B cell (primary cell): Measurements from ENCODE around the gene LUZP1. TPM values are rescaled to one million over a fixed set of nuclear protein-coding genes. Genes with fewer than 3 reads are reported as not detected.

Experiments
- ATAC-seq: fragments of 200-7000 bp; cut with Tn5 transposase; one replicate; pipeline ENCODE4 v1.10.0; 2021; ENCODE audit warnings: low read depth, mild to moderate bottlenecking, moderate number of reproducible peaks, moderate library complexity
- CTCF ChIA-PET: fragments of 350-600 bp; sonication (Branson Sonifier 250); formaldehyde crosslinking; loops from one replicate; lab custom pipeline; 2021; ENCODE audit warnings: antibody characterized with exemption, inconsistent platforms; lab: Charles Lee
- POLR2A ChIA-PET: fragments of 350-600 bp; sonication (Branson Sonifier 250); formaldehyde crosslinking; loops from one replicate; lab custom pipeline; 2021; ENCODE audit warnings: antibody characterized with exemption; lab: Charles Lee
- DNase-seq: peaks from one replicate; pipeline ENCODE4 v3.0.0; 2013
- H2AFZ ChIP-seq: 2 replicates; pipeline ENCODE4 v1.6.1; 2012; ENCODE audit warnings: mild to moderate bottlenecking, low read depth, low read length; ENCODE audit not compliant: insufficient read depth, poor library complexity, severe bottlenecking
- H3K27ac ChIP-seq, 2 donors: 1 replicate in 1 of 2; 2 replicates in 1 of 2; pipeline ENCODE4 v1.5.1; 2012 to 2013; ENCODE audit warnings: low read length in 2 of 2, mild to moderate bottlenecking in 2 of 2, moderate library complexity in 1 of 2
- H3K27me3 ChIP-seq, 4 experiments: fragments of 200-600 bp in 1 of 4; sonication (generic) in 1 of 4; replicated peaks in 1 of 4; 1 replicate in 2 of 4; 2 replicates in 2 of 4; pipeline versions ENCODE4 v1.6.1 to v1.7.0; 2013 to 2016; ENCODE audit warnings: low read length in 3 of 4, mild to moderate bottlenecking in 2 of 4, mixed read lengths in 1 of 4, moderate library complexity in 1 of 4; ENCODE audit not compliant: insufficient read depth in 4 of 4, control insufficient read depth in 3 of 4; ENCODE audit errors: control extremely low read depth in 1 of 4
- H3K36me3 ChIP-seq, 2 experiments: replicated peaks in 1 of 2; 1 replicate in 1 of 2; 2 replicates in 1 of 2; pipeline versions ENCODE4 v1.6.1 to v1.7.1; 2013; ENCODE audit warnings: low read length in 1 of 2; ENCODE audit not compliant: insufficient read depth in 2 of 2, control insufficient read depth in 1 of 2; ENCODE audit errors: control extremely low read depth in 1 of 2, extremely low read depth in 1 of 2
- H3K4me1 ChIP-seq, 2 donors: fragments of 200-600 bp in 1 of 2; sonication (generic) in 1 of 2; 1 replicate in 1 of 2; 2 replicates in 1 of 2; pipeline versions ENCODE4 v1.5.1 to v1.6.1; 2013 to 2017; ENCODE audit warnings: low read length in 2 of 2; ENCODE audit not compliant: control insufficient read depth in 2 of 2, insufficient read depth in 2 of 2
- H3K4me2 ChIP-seq: replicated peaks from 2 replicates; pipeline ENCODE3; 2012; ENCODE audit warnings: mild to moderate bottlenecking, low read depth, low read length; ENCODE audit not compliant: poor library complexity, severe bottlenecking
- H3K4me3 ChIP-seq, 5 experiments: fragments of 200-600 bp in 1 of 5; sonication (generic) in 1 of 5; 1 replicate in 3 of 5; 2 replicates in 2 of 5; pipeline versions ENCODE4 v1.5.1 to v1.7.0; 2011 to 2016; ENCODE audit warnings: low read length in 4 of 5, mild to moderate bottlenecking in 4 of 5, low read depth in 2 of 5, control low read depth in 1 of 5, moderate library complexity in 1 of 5; ENCODE audit not compliant: insufficient read depth in 1 of 5; ENCODE audit errors: control extremely low read depth in 1 of 5, extremely low read depth in 1 of 5
- H3K79me2 ChIP-seq: fragments of 200-600 bp; sonication (generic); one replicate; pipeline ENCODE4 v1.6.0; 2016; ENCODE audit warnings: low read length; ENCODE audit not compliant: control insufficient read depth, insufficient read depth
- H3K9ac ChIP-seq: fragments of 200-600 bp; sonication (generic); 2 replicates; pipeline ENCODE4 v1.6.1; 2017; ENCODE audit warnings: mild to moderate bottlenecking, low read length, moderate library complexity
- H3K9me3 ChIP-seq, 3 donors: one replicate each; pipeline versions ENCODE4 v1.6.1 to v1.7.1; 2013; ENCODE audit warnings: low read length in 2 of 3; ENCODE audit not compliant: control insufficient read depth in 2 of 3, insufficient read depth in 1 of 3; ENCODE audit errors: control extremely low read depth in 1 of 3
- H4K20me1 ChIP-seq: 2 replicates; pipeline ENCODE4 v1.6.0; 2012; ENCODE audit warnings: mild to moderate bottlenecking, low read length; ENCODE audit not compliant: insufficient read depth, control insufficient read depth, poor library complexity, severe bottlenecking
- H3K27ac Mint-ChIP-seq: one replicate; pipeline ENCODE4 v1.8.0; 2021; ENCODE audit warnings: mixed read lengths
- H3K27me3 Mint-ChIP-seq: one replicate; pipeline ENCODE4 v1.8.0; 2021; ENCODE audit warnings: mixed read lengths
- H3K4me1 Mint-ChIP-seq: one replicate; pipeline ENCODE4 v1.8.0; 2021; ENCODE audit warnings: mixed read lengths
- H3K4me3 Mint-ChIP-seq: one replicate; pipeline ENCODE4 v1.8.0; 2021; ENCODE audit warnings: mixed read lengths
- H3K9me3 Mint-ChIP-seq: one replicate; pipeline ENCODE4 v1.8.0; 2022; ENCODE audit warnings: mixed read lengths; ENCODE audit not compliant: insufficient read depth
- EZH2 ChIP-seq: IDR thresholded peaks from 2 replicates; pipeline ENCODE4 v1.6.1; 2012; ENCODE audit warnings: borderline replicate concordance, low read depth, mild to moderate bottlenecking, moderate library complexity, low read length; ENCODE audit not compliant: insufficient read depth, poor library complexity, severe bottlenecking
- WGBS: methylation state at CpG from one replicate; pipeline ENCODE4 v1.1.5; 2013; ENCODE audit warnings: missing lambda C conversion rate; ENCODE audit not compliant: insufficient coverage; 5-methylcytosine and 5-hydroxymethylcytosine counted together
- intact Hi-C: fragments of 100-400 bp; cut with micrococcal nuclease; formaldehyde crosslinking; loops from one replicate; pipeline ENCODE4 v1.10.0; 2022
- polyA plus RNA-seq: library from polyadenylated mRNA; depleted of rRNA; stranded (reverse); fragments of >200 nt; gene quantifications from 2 replicates; pipeline ENCODE4 v1.2.3, GENCODE V29; 2012
- total RNA-seq, 2 donors: library from RNA; stranded (reverse); fragments of 120-200 nt in 1 of 2; gene quantifications; 1 replicate in 1 of 2; 2 replicates in 1 of 2; pipeline versions ENCODE4 v1.2.3 to v1.2.4, GENCODE V29; 2013 to 2022
- TF ChIP-seq, protein P1 (sequence below): fragments of 200-600 bp; IDR thresholded peaks from one replicate; pipeline ENCODE4 v1.8.0; 2022; ENCODE audit warnings: antibody characterized with exemption, mild to moderate bottlenecking

Gene LUZP1
- total and polyA plus RNA-seq, 2 donors (not counting 1 experiment from before 2014, with no cell fraction given), result 2.0 to 12.9 TPM

DNA sequence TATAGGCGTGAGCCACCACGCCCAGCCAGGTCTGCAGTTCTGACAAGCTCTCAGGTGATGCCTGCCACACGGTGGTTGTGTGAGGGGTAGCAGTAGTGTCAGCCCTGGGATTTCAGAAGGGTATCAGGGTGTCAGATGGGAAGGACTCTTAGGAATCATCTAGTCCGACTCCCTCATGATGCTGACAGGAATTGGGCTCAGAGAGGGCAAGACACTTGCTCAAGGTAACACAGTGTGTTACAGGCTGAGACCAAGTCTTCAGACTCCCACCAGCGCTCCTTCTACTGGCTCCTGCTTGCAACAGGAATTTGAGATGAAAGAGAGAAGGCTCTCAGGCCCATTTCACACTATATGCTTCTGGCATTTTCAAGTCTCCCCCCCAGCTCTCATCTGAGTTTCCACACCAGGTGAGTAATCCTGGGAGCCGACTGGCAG lies 41.7 kb upstream of the LUZP1 start:
- ATAC-seq, result no peak
- Histone ChIP-seq H4K20me1 (no peaks in the 10 kb centered on the region), H3K4me1 (no peaks in the 10 kb centered on the region), H3K9me3 (no peaks in the 10 kb centered on the region), H3K27ac (no peak overlapping the region), H3K9ac (no peak overlapping the region), H2AFZ (no peak overlapping the region), H3K36me3 (no peaks in the 10 kb centered on the region), H3K79me2 (no peaks in the 10 kb centered on the region), H3K4me3 (no peak overlapping the region), H3K27me3 (peaks cover 0 to 25% (median 11%) of the 10 kb centered on the region in 4 experiments), H3K4me2 (no peak overlapping the region)
- intact Hi-C loops, result no loop called here
- H3K27me3 Mint-ChIP-seq, result peaks cover 35% of the 10 kb centered on the region
- H3K9me3 Mint-ChIP-seq, result no peaks in the 10 kb centered on the region
- ChIA-PET CTCF (no interaction called here), POLR2A (no interaction called here)
- peaks cover 2% of the 10 kb centered on the region for H3K4me1 Mint-ChIP-seq
- DNase-seq, result no peak
- H3K27ac Mint-ChIP-seq, result no peak overlapping the region
- no peak overlapping the region for H3K4me3 Mint-ChIP-seq
- TF ChIP-seq, protein P1, sequence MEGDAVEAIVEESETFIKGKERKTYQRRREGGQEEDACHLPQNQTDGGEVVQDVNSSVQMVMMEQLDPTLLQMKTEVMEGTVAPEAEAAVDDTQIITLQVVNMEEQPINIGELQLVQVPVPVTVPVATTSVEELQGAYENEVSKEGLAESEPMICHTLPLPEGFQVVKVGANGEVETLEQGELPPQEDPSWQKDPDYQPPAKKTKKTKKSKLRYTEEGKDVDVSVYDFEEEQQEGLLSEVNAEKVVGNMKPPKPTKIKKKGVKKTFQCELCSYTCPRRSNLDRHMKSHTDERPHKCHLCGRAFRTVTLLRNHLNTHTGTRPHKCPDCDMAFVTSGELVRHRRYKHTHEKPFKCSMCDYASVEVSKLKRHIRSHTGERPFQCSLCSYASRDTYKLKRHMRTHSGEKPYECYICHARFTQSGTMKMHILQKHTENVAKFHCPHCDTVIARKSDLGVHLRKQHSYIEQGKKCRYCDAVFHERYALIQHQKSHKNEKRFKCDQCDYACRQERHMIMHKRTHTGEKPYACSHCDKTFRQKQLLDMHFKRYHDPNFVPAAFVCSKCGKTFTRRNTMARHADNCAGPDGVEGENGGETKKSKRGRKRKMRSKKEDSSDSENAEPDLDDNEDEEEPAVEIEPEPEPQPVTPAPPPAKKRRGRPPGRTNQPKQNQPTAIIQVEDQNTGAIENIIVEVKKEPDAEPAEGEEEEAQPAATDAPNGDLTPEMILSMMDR, result no peak
- no peak for TF ChIP-seq EZH2
- WGBS, result 50% methylated on average over 6 of the region's 6 CpGs

DNA sequence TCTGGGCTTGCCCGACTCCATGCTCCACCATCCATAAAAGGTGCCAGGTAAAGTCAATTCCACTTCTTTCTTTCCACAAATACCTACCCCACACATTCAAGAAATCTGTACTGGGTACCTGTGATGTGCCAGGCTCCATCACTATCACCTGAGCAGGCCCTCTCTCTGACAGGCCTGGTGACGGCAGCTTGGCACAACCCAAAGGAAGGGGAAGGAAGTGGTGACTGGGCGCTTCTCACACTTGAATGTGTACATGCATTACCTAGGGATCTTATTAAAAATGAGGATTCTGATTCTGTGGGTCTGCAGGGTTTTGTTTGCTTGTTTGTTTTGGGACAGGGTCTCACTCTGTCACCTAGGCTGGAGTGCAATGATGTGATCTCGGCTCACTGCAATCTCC lies 41.1 kb upstream of the LUZP1 start:
- H3K36me3 ChIP-seq, result no peaks in the 10 kb centered on the region
- H3K9ac ChIP-seq, result no peak overlapping the region
- no peaks in the 10 kb centered on the region for H3K4me1 ChIP-seq
- intact Hi-C loops, result no loop called here
- ChIA-PET POLR2A (no interaction called here), CTCF (no interaction called here)
- no peaks in the 10 kb centered on the region for H3K9me3 ChIP-seq
- Mint-ChIP-seq H3K27ac (no peak overlapping the region), H3K4me1 (peaks cover 2% of the 10 kb centered on the region), H3K9me3 (no peaks in the 10 kb centered on the region), H3K4me3 (no peak overlapping the region), H3K27me3 (peaks cover 34% of the 10 kb centered on the region)
- no peak overlapping the region for H2AFZ ChIP-seq
- TF ChIP-seq EZH2, result no peak
- TF ChIP-seq, protein P1, result no peak
- WGBS, result 25% methylated on average over 2 of the region's 4 CpGs
- DNase-seq (no peak), ATAC-seq (no peak)
- H4K20me1 ChIP-seq, result no peaks in the 10 kb centered on the region
- no peaks in the 10 kb centered on the region for H3K79me2 ChIP-seq
- H3K4me2 ChIP-seq, result no peak overlapping the region
- H3K27me3 ChIP-seq, result peaks cover 0 to 19% (median 7%) of the 10 kb centered on the region in 4 experiments
- no peak overlapping the region for H3K27ac ChIP-seq
- H3K4me3 ChIP-seq, result no peak overlapping the region
